WI38 (cell line): ENCODE measurements around the gene FCHO2.
"Not testable (repeated sequence)": the region's sequence is repeated elsewhere in the genome, so short reads cannot be mapped to it uniquely, and the experiment has no call there.

Experiments
- H3K4me3 ChIP-seq: 2 replicates; pipeline ENCODE4 v1.5.1; 2011; ENCODE audit warnings: low read depth, mild to moderate bottlenecking, control low read depth, low read length
- TF ChIP-seq, protein P1 (sequence below): IDR thresholded peaks from 2 replicates; pipeline ENCODE4 v1.5.1; 2012; ENCODE audit warnings: low read depth, mild to moderate bottlenecking, control low read depth, low read length

FCHO2 gene

DNA sequence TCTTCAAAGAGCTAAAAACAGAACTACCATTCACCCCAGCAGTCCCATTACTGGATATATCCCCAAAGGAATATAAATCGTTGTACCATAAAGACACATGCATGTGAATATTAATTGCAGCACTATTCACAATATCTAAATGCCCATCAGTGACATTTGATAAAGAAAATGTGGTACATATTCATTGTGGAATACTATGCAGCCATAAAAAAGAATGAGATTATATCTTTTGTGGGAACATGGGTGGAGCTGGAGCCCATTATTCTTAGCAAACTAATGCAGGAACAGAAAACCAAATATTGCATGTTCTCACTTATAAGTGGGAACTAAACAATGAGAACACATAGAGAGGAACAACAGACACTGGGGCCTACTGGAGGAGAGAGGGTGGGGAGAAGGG is 38.7 kb downstream of the FCHO2 start:
- TF ChIP-seq, protein P1, sequence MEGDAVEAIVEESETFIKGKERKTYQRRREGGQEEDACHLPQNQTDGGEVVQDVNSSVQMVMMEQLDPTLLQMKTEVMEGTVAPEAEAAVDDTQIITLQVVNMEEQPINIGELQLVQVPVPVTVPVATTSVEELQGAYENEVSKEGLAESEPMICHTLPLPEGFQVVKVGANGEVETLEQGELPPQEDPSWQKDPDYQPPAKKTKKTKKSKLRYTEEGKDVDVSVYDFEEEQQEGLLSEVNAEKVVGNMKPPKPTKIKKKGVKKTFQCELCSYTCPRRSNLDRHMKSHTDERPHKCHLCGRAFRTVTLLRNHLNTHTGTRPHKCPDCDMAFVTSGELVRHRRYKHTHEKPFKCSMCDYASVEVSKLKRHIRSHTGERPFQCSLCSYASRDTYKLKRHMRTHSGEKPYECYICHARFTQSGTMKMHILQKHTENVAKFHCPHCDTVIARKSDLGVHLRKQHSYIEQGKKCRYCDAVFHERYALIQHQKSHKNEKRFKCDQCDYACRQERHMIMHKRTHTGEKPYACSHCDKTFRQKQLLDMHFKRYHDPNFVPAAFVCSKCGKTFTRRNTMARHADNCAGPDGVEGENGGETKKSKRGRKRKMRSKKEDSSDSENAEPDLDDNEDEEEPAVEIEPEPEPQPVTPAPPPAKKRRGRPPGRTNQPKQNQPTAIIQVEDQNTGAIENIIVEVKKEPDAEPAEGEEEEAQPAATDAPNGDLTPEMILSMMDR: no peak
- no peak overlapping the region for H3K4me3 ChIP-seq

DNA sequence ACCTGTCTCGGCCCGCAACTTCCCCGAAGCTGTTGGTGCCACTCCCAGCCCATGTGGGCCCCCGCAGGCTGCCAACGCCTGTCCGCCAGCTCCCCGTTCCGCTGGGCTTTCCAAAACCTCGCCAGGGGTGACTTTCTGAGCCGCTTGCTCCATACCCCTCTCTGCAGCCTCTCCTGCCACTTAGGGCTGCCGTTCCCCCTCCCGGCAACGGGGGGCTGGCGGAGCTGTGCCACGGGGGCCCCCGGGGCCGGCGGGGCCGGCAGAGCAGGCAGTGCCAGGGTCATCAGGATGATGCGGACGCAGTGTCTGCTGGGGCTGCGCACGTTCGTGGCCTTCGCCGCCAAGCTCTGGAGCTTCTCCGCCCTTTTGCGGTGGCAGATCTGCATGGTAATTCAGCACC is 40.8 kb downstream of the FCHO2 start:
- H3K4me3 ChIP-seq: no peak overlapping the region
- TF ChIP-seq, protein P1: no peak

DNA sequence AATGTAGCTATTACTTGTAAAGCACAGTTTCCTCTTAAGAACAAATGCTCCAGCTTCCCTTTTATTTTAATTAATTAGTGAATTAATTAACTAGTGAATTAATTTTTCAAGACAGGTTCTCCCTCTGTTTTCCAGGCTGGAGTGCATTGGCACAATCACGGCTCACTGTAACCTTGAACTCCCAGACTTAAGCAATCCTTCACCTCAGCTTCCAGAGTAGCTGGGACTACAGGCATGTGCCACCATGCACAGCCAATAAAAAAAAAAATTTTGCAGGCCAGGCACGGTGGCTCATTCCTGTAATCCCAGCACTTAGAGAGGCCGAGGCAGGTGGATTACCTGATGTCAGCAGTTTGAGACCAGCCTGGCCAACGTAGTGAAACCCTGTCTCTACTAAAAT is 44.1 kb downstream of the FCHO2 start:
- H3K4me3 ChIP-seq: no peak overlapping the region
- TF ChIP-seq, protein P1: no peak

DNA sequence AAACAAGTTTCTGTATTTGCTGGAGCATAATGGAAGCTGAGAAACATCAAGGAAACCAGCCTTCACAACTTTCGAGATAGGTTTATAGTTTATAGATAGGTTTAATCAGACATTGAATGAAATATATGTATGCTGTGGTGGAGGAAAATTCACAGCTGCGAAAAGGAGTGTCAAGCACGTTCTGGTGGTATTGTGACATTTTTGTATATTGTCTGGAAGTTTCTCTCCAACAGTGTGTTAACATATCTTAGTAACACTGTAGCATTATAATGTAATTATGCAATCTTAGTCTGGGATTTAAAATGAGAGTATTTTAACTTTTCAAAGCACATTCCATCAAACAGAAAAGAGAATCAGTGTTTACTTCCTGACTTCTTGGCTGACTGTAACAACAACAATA is 50.0 kb downstream of the FCHO2 start:
- TF ChIP-seq, protein P1: no peak
- no peak overlapping the region for H3K4me3 ChIP-seq

DNA sequence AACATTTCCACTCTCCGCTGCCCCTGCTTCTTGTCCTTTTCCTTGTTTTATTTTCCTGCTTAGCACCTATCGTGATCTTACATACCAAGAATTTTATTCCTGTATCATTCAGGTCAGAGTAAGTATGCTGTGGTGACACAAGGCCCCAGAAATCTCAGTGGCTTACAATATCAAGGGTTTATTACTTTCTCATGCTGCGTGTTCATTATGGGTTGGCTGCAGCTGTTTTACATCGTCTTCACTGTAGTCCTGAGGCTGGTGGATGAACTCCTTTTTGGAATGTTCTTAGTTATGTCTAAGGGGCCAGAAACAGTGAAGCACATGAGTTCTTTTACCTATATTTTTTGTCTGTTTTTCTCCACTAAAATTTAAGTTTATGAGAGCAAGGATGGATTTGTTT is 51.2 kb downstream of the FCHO2 start:
- TF ChIP-seq, protein P1: no peak
- no peak overlapping the region for H3K4me3 ChIP-seq

DNA sequence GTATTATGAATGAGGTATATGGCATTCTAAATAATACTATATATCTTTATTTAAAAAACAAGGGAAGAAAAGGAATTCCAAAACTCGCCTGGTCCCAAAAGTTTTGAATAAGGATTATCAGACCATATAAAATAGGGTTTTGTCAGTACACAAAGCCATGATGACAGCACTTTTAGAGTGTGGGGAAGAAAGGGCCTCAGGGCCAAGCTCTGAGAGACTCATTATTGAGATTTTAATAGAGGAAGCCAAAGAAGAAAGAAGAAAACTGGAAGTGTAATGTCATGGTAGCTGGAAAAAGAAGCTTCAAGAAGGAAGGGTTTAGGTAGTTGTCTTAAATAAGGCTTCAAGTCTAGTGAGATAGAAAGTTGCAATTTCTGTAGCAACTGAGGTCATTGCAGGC is 53.0 kb downstream of the FCHO2 start:
- TF ChIP-seq, protein P1: no peak
- no peak overlapping the region for H3K4me3 ChIP-seq

DNA sequence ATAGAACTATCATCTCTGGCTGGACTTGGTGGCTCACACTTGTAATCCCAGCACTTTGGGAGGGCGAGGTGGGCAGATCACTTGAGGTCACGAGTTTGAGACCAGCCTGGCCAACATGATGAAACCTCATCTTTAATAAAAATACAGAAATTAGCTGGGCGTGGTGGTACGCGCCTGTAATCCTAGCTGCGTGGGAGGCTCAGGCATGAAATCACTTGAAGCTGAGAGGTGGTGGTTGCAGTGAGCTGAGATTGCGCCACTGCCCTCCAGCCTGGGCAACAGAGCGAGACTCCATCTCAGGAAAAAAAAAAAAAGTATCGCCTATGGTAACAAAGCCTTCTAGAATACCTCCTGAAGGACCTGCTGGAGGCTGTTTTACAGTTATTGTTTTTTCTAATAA is 55.8 kb downstream of the FCHO2 start:
- H3K4me3 ChIP-seq: not testable (repeated sequence)

DNA sequence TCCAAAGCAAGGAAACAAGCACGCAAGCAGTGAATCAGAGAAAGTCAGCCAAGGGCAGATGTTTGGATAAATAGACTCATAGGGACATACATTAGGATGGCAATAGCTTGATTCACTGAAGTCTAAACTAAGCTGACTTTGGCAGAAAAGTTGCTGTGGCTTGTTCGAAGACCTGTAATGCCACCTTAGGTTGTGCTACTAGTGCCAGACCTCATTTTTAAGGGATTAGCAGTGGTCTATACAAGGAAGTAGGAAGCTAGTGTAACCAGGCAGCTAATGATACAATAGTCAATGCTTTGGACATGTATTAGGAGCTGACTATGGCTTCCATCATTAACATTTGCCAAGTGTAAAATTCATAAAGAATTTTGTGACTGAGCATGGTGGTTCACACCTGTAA is 63.1 kb downstream of the FCHO2 start:
- TF ChIP-seq, protein P1: no peak
- no peak overlapping the region for H3K4me3 ChIP-seq
